ENCODE measurements around the gene SH3GL1. TPM values are rescaled to one million over a fixed set of nuclear protein-coding genes. Genes with fewer than 3 reads are reported as not detected.

SH3GL1 gene
- total RNA-seq, 4 donors from 2014 or later, result 16.5 to 63.2 (median 34.2) TPM

DNA sequence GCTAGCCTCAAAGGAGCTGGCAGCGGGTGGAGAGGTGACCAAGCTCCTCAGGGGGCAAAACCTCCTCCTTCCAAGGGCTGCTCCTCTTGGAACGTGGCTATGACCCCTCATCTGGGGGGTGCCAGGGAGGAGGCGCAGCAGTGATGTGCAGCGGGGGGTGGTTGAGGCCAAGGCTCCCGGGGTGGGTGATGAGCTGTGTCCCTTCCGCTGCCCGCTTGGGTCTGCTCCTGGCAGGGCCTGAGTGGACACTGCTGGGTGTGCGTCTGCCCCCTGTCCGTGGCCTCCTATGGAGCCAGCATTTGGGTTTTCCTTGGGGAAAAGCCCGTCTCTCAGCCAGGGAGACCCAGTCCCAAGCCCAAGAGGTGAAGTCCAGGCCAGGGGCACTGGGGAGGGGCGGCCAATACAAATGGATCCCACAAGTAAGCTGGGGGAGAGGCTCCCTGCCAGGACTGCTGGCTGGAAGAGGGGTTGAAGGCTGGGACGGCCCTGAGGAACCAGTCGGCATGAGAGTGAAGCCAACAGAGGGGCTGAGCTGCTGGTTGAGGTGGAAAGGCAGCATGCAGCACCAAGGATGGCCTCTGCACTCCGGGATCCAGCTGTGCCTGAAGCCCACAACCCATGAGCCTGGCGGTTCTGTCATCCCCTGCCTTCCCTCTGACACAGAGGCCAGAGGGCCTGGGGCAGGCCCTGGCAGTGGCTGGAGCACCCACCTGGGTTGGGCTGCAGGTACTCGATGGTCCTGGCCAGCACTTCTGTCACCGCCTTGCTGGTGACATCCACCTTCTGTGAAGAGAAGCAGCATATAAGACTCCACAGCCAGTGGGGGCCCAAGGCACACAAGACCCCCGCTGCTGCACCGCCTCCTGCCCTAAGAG is 34.3 kb downstream of the SH3GL1 start:
- H3K27me3 ChIP-seq, result no peaks in the 10 kb centered on the region
- H3K4me1 ChIP-seq, result peaks cover 24 to 37% (median 28%) of the 10 kb centered on the region in 4 donors
- 91% methylated on average over 17 of the region's 19 CpGs; no CpG with 5 or more reads in 1 of the 2 donors for WGBS, 2 donors (ENCODE audit: low coverage in 1 of 2)
- H3K36me3 ChIP-seq, result peaks cover 0 to 3% (median 0%) of the 10 kb centered on the region in 4 donors
- TF ChIP-seq POLR2AphosphoS5 (IDR thresholded peaks at IDR 0.05) (no peak), POLR2A (IDR thresholded peaks at IDR 0.05) (no peak), CTCF (IDR thresholded peaks at IDR 0.05) (no peak), EP300 (IDR thresholded peaks at IDR 0.05; ENCODE audit: low read depth) (no peak)
- in situ Hi-C loops (cut with MboI; ENCODE audit: low pct_ligation_motif_present in 1 of 4, low pct_unique_long_range_greater_than_20kb in 1 of 4, low sequenced_read_pairs in 3 of 4) (loop anchor here in 1 of 4 donors (25.0 kb wide), 1 partner anchor 104 kb away; no protein-coding TSS in a partner anchor), intact Hi-C loops (cut with DNase I; ENCODE audit: low total_unique reads) (no loop called here)
- no peak overlapping the region for H3K4me3 ChIP-seq
- DNase-seq, result no peak
- H3K27ac ChIP-seq, result no peak overlapping the region
- no peaks in the 10 kb centered on the region for H3K9me3 ChIP-seq

- Histone ChIP-seq H3K27me3 (no peaks in the 10 kb centered on the region), H3K4me1 (peaks cover 23 to 32% (median 25%) of the 10 kb centered on the region in 4 donors), H3K27ac (no peak overlapping the region), H3K4me3 (no peak overlapping the region), H3K36me3 (peaks cover 0 to 3% (median 0%) of the 10 kb centered on the region in 4 donors), H3K9me3 (no peaks in the 10 kb centered on the region)
- intact Hi-C loops (cut with DNase I; ENCODE audit: low total_unique reads), result no loop called here
- no peak for DNase-seq
- TF ChIP-seq CTCF (IDR thresholded peaks at IDR 0.05), result no peak
- no peak for TF ChIP-seq EP300 (IDR thresholded peaks at IDR 0.05; ENCODE audit: low read depth)
- no peak for TF ChIP-seq POLR2A (IDR thresholded peaks at IDR 0.05)
- TF ChIP-seq POLR2AphosphoS5 (IDR thresholded peaks at IDR 0.05), result no peak
- in situ Hi-C loops (cut with MboI; ENCODE audit: low pct_ligation_motif_present in 1 of 4, low pct_unique_long_range_greater_than_20kb in 1 of 4, low sequenced_read_pairs in 3 of 4), result loop anchor here in 1 of 4 donors (25.0 kb wide), 1 partner anchor 103 kb away; no protein-coding TSS in a partner anchor
- WGBS, 2 donors (ENCODE audit: low coverage in 1 of 2), result 90% methylated on average over 16 of the region's 16 CpGs; no CpG with 5 or more reads in 1 of the 2 donors
Measured at GRCh38 chr19:4365341-4365740, 35.0 kb downstream of the SH3GL1 start.

DNA sequence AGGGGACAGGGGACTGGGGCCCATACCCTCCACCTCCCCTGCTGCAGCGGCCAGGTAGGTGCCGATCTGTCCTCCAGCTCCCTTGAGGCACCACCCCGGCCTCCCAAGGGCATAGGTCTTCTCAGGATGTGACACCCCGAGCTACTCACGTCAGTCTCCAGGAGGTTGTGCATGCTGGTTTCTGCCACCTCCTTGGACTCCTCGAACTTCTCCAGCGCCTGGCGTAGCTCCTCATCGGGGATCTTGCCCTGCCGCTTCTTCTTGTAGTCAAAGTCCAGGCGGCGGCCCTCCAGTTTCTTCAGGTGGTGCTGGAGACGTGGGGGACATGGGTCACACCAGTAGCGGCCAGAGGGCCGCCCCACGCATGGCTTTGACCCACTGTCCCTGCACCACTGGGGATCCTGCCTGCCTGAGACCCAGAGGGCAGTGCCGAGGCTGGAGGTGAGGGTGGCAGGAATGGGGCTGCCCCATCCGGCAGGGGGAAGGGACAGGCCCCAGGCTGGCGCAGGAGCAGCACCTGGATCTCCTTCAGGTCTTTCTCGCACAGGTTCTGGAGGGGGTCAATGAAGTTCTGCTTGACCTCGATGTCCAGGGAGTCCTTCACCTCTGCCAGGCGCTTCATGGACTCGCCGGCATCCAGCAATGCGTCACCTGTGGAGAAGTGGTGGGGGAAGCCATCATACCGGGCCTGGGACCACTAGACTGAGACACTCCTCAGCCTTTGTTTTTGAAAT is 36.6 kb downstream of the SH3GL1 start:
- DNase-seq, result no peak
- no peaks in the 10 kb centered on the region for H3K9me3 ChIP-seq
- no peak overlapping the region for H3K27ac ChIP-seq
- peaks cover 8 to 16% (median 10%) of the 10 kb centered on the region in 4 donors for H3K4me1 ChIP-seq
- WGBS, 2 donors (ENCODE audit: low coverage in 1 of 2), result 89% methylated on average over 26 of the region's 26 CpGs; no CpG with 5 or more reads in 1 of the 2 donors
- intact Hi-C loops (cut with DNase I; ENCODE audit: low total_unique reads), result no loop called here
- H3K4me3 ChIP-seq, result no peak overlapping the region
- TF ChIP-seq CTCF (IDR thresholded peaks at IDR 0.05) (no peak), EP300 (IDR thresholded peaks at IDR 0.05; ENCODE audit: low read depth) (no peak), POLR2A (IDR thresholded peaks at IDR 0.05) (no peak), POLR2AphosphoS5 (IDR thresholded peaks at IDR 0.05) (no peak)
- peaks cover 0 to 3% (median 0%) of the 10 kb centered on the region in 4 donors for H3K36me3 ChIP-seq
- in situ Hi-C loops (cut with MboI; ENCODE audit: low pct_ligation_motif_present in 1 of 4, low pct_unique_long_range_greater_than_20kb in 1 of 4, low sequenced_read_pairs in 3 of 4), result loop anchor here in 1 of 4 donors (25.0 kb wide), 1 partner anchor 101 kb away; no protein-coding TSS in a partner anchor
- no peaks in the 10 kb centered on the region for H3K27me3 ChIP-seq
